ENCODE results near the gene TMEM161A. TPM values are rescaled to one million over a fixed set of nuclear protein-coding genes. Genes with fewer than 3 reads are reported as not detected.

Gene TMEM161A
- total RNA-seq, 2 donors from 2014 or later, result 16.8 to 22.2 TPM

- no peaks in the 10 kb centered on the region for H3K9me3 ChIP-seq
- TF ChIP-seq CTCF (IDR thresholded peaks at IDR 0.05), result no peak
- DNase-seq (ENCODE audit: low spot score), result no peak
Observed at GRCh38 chr19:19077103-19077502, 61.2 kb downstream of the TMEM161A start.

GRCh38 chr19:19076476-19076875 lies 61.8 kb downstream of the TMEM161A start:
- Histone ChIP-seq H3K36me3 (no peaks in the 10 kb centered on the region), H3K4me1 (peaks cover 0 to 2% of the 10 kb centered on the region in 2 donors), H3K9me3 (no peaks in the 10 kb centered on the region), H3K27me3 (no peaks in the 10 kb centered on the region), H3K27ac (no peak overlapping the region), H3K4me3 (no peak overlapping the region)
- DNase-seq (ENCODE audit: low spot score), result no peak
- no peak for TF ChIP-seq CTCF (IDR thresholded peaks at IDR 0.05)

More at GRCh38 chr19:19077103-19077502, 61.2 kb downstream of the TMEM161A start:
- Histone ChIP-seq H3K27me3 (no peaks in the 10 kb centered on the region), H3K27ac (no peak overlapping the region), H3K36me3 (no peaks in the 10 kb centered on the region), H3K4me1 (peaks cover 0 to 8% of the 10 kb centered on the region in 2 donors), H3K4me3 (no peak overlapping the region)

GRCh38 chr19:19075126-19075525 lies 63.2 kb downstream of the TMEM161A start:
- H3K4me3 ChIP-seq, result no peak overlapping the region
- no peaks in the 10 kb centered on the region for H3K27me3 ChIP-seq
- DNase-seq (ENCODE audit: low spot score), result no peak
- H3K27ac ChIP-seq, result no peak overlapping the region
- no peak for TF ChIP-seq CTCF (IDR thresholded peaks at IDR 0.05)
- H3K36me3 ChIP-seq, result no peaks in the 10 kb centered on the region
- H3K9me3 ChIP-seq, result no peaks in the 10 kb centered on the region
- no peaks in the 10 kb centered on the region for H3K4me1 ChIP-seq

- peaks cover 0 to 2% of the 10 kb centered on the region in 2 donors for H3K4me1 ChIP-seq
- no peaks in the 10 kb centered on the region for H3K36me3 ChIP-seq
- H3K9me3 ChIP-seq, result no peaks in the 10 kb centered on the region
- no peak overlapping the region for H3K4me3 ChIP-seq
- no peaks in the 10 kb centered on the region for H3K27me3 ChIP-seq
- no peak overlapping the region for H3K27ac ChIP-seq
- DNase-seq (ENCODE audit: low spot score), result no peak
- no peak for TF ChIP-seq CTCF (IDR thresholded peaks at IDR 0.05)
Observed at GRCh38 chr19:19074196-19074882, 63.9 kb downstream of the TMEM161A start.

- DNase-seq (ENCODE audit: low spot score), result no peak
- Histone ChIP-seq H3K4me3 (no peak overlapping the region), H3K27ac (no peak overlapping the region), H3K9me3 (no peaks in the 10 kb centered on the region), H3K27me3 (no peaks in the 10 kb centered on the region), H3K4me1 (peaks cover 0 to 25% of the 10 kb centered on the region in 2 donors), H3K36me3 (no peaks in the 10 kb centered on the region)
- no peak for TF ChIP-seq CTCF (IDR thresholded peaks at IDR 0.05)
Observed at GRCh38 chr19:19071897-19072296, 66.4 kb downstream of the TMEM161A start.

Other genes with a start within 250 kb of the TMEM161A start
- 1 to 10 TPM in 1 of 2 donors, under 1 TPM in 1; 0.79 to 1.6 TPM for gene CERS1, start 242.3 kb downstream of the TMEM161A start, total RNA-seq
- 100 to 1,000 TPM; 168 to 209 TPM for gene COPE, start 219.1 kb downstream of the TMEM161A start, total RNA-seq
- gene DDX49, start 218.8 kb downstream of the TMEM161A start, total RNA-seq, result 10 to 100 TPM; 22.1 to 31.9 TPM
- gene HOMER3, start 197.3 kb downstream of the TMEM161A start, total RNA-seq, result 10 to 100 TPM; 13.6 to 39.8 TPM
- 10 to 100 TPM; 25.4 to 36.1 TPM for gene SUGP2, start 105.0 kb downstream of the TMEM161A start, total RNA-seq
- 10 to 100 TPM; 13.7 to 14.4 TPM for gene ARMC6, start 104.9 kb downstream of the TMEM161A start, total RNA-seq
- gene SLC25A42, start 74.5 kb downstream of the TMEM161A start, total RNA-seq, result 10 to 100 TPM; 10.3 to 14.4 TPM
- not detected for gene MEF2B, start 31.8 kb upstream of the TMEM161A start, total RNA-seq
- 10 to 100 TPM; 16.5 to 20.0 TPM for gene BORCS8, start 53.7 kb upstream of the TMEM161A start, total RNA-seq
- gene RFXANK, start 53.8 kb upstream of the TMEM161A start, total RNA-seq, result 10 to 100 TPM; 20.1 to 36.6 TPM
- gene NR2C2AP, start 64.9 kb upstream of the TMEM161A start, total RNA-seq, result 1 to 10 TPM; 4.3 to 8.1 TPM
- not detected for gene NCAN, start 73.5 kb upstream of the TMEM161A start, total RNA-seq
- under 1 TPM; 0.63 to 0.75 TPM for gene TM6SF2, start 134.8 kb upstream of the TMEM161A start, total RNA-seq
- gene SUGP1, start 182.0 kb upstream of the TMEM161A start, total RNA-seq, result 10 to 100 TPM; 33.7 to 36.6 TPM
- 10 to 100 TPM; 22.1 to 31.3 TPM for gene MAU2, start 182.4 kb upstream of the TMEM161A start, total RNA-seq

Data from right atrium auricular region (tissue), 2 donors.